GM19099 (cell line): ENCODE data around the gene PNPO.

Experiments used
- POLR2A ChIP-seq: IDR thresholded peaks from 3 replicates; pipeline ENCODE4 v1.6.1; 2011; ENCODE audit warnings: low read depth; ENCODE audit not compliant: insufficient read length; ENCODE audit errors: extremely low read depth

Gene PNPO

DNA sequence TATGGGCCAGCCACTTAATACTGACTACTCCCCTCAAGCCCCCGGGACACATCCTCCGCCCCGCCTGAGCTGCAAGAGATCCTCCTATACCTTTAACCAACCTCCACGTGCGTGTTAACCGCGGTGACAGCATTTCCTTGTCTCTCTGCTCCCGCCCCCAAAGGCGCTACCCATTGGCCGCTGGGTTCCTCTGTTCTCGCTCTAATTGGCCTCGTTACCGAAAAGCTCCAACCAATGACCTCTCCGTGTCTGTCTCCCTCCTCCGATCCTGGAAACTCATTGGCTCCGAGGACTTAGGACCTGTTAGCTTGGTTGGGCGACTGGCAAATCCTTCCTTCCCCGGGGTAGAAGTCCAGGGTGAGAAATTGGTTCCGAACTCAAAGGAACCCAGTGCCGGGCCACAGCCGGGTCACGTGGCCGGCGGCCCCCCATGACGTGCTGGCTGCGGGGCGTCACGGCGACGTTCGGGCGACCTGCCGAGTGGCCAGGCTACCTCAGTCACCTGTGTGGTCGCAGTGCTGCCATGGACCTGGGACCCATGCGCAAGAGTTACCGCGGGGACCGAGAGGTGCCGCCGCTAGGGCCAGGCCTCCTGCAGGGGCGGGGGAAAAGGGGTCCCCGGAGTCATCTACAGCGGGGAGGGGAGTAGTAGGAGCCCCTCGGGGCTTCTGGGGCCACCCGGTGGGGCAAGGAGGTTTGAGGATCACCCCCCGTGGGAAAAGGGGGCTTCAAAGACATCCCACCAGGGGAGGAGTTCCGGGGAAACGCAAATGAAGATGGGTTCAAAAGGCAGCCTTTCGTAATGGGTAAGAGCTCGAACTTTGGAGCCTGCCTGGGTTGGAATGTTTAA, at the start of gene PNPO:
Gene PNPO (plus strand): TSS at position 326 of the 850 bp plus-strand sequence. CDS start 105 bp downstream, at position 431.
- TF ChIP-seq POLR2A, result peak; percentile 66

DNA sequence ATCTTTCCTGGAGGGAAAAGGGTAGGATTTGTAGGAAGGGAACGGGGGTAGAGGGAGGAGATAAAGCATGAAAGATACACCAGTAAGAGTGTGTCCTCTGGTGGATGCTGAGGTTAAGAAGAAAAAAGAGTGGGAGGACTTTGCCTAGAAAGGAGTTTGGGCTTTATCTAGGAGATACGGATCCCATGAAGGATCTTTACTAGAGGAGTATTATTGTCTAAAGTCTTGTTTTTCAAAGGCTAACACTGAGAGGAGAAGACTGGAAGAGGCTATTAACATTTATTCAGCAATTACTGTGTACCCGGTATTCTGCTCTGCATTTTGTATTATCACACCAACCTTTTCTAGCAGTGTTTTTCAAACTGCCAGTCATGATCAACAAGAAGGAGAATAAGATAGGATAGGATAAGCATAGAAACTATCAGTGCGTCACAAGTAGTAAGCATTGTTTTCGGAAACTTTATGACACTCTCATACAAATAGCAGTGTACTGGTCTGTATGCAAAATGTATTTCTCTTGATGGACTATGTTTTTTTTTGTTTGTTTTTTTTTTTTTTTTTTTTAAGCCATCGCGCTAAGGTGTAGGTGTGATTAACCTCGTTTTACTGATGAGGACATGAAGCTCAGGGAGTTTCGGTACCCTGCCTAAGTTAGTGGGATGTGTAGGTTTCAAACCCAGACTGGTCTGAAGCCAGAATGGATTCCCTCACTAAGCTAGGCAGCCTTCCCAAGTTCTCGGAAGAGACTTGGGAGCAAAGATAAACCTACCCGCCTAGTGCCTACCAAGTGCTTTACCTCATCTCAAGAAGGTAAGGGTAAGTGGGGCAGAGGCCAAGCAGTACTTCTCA, 46.6 kb upstream of the PNPO start:
- no peak for TF ChIP-seq POLR2A

DNA sequence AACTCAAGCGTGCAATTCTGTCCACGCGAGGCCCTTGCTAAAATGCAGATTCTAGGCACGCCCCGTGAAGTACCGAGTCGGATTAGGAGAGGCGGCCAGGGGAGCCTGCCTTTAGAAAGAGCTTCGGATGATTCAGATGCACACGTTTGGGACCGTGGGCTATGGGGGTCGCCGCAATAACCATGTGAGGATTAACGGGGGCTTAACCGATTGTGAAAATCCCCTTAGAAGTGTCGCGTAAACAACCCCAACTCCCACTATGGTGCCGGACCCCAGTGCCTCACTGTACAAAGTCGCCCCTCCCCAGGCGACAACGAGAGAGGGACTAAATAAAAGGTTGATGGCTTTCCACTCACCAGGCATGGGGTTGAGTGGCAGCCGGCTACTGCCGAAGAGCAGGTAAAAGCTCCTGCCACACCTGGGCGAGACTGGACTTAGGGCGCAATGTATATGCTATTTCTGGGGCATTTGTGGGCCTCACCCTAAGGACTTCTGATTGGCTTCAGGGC, 46.0 kb upstream of the PNPO start:
- peak; percentile 94 for TF ChIP-seq POLR2A

DNA sequence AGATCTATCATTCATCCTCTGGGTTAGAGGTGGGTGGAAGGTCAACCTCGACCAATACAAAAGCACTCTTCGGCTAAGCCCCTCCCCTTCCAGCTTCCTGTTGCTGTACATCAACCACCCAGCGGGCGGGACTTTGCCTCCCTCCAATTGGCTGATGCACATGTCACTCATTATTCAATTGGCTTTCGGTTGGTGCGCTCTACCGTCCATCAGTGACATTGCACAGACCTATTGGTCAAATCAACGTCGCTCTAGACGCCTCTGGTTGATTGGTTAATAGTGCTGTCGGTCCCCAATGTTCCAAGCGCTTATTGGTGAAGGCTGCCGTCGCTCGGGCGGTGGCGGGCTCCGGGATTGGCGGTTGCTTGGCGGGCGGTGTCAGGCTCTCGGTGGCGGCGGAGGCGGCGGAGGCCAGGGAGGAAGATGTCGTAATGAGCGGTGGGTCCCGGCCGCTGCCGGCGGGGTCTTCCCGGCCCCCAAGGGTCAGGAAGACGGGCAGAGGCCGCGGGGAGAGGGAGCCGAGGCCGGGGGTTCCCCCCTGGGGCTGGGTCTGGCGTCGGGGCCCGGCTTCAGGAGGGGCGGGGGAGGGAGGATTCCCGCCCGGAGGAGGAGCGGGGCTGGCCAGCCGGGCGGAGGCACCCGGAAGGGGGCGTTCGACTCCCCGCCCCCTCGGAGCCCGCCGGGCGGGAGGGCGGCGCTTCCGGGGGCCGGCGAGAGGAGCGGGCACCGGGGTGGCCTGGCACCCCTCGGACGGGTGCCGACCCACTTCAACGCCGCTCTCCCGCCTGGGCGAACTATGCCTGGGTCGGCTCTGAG, 45.3 kb upstream of the PNPO start, which contains the start of gene SP2:
Gene SP2 (plus strand): TSS at position 381 of the 816 bp plus-strand sequence. CDS start 51 bp downstream, at position 432.
- peak; percentile 87 for TF ChIP-seq POLR2A

DNA sequence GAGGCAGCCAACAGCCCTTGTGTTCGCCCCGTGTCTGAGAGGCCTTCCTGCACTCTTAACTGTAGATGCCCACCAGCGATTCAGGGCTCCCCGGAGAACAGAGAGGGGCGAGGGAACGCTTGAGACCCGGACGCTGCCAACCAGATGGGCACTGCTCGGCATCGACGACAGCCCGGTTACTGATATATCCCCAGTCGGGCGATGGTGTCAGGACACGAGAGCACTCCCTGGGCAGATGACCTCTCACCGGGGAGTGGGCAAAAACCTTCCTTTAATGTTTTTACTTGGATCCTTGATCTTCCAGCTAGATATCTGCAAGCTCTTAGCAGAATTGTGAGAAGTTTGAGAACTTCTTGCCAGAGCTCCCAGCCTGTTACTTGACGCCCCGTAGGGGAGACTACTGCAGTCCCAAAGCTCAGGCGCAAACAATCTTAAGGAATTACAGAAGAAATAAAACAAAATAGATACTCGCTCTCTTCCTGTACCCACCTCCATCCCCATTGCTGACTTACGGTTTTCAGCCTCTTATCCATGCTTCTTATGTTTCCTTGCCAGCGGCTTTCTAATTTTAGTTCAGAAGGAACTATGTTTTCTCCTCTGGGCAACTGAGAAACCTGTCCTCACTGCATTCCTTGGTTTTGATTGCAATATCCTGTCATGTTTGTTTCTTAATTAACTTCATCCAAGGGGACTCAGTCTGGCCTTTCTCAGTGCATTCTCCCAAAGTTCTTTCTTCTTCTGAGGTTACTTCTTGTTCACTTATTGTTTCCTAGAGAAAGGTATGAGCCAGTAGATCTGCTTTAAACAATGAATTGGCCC, 44.5 kb upstream of the PNPO start:
- no peak for TF ChIP-seq POLR2A

DNA sequence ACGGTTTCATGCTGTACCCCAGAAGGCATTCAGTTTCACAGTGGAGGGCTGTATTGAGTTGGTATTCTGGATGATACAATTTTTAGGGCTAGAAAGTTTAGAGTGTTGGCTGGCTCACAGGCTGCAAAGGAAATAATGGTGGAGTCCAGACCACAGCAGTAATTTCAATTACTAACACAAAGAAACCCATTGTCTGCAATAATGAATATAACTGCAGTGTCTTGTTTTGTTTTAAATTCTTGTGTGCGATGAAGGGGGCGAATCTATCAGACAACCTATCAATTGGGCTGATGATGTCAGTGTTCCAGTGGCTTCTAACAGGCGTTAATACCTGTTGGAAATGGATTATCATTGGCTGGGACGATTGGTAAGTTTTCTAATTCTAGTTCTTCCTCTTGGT, 43.8 kb upstream of the PNPO start:
- no peak for TF ChIP-seq POLR2A

DNA sequence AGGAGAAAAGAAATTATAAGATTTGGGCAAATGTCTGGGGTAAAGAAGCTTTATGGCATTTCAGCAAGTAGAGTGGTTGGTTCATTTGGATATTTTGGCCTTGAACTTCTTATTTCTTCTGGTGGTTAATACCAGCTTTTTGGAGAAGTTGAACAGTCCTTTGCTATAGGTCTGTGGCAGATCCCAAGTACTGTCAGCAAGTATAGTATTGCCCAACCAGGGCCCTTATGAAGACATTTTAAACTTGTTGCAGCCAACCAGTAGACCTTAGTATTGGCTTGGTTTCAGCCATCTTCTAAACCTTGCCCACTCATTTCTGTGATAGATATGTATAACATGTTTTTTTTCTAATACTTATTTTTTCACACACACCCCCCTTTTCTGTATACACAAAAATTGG, 43.1 kb upstream of the PNPO start:
- no peak for TF ChIP-seq POLR2A

DNA sequence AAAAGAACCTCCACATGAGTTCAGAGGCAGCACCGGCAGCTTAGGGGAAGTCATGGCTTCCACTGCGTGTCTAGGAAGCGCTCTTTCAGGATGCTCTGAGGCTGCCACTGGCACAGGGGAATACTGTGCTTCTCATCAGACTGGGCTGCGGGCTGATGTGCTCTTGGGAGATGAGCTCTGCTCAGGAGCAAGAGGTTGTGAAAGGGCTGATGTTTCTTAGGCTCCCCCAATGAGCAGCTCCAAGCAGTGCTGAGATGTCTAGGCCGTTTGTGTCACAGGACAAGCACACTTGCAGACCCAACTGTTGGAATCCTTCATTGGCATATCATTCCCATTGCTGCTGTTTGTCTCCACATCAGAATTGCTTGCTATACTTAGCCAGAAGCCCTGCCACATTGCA, 41.7 kb upstream of the PNPO start:
- TF ChIP-seq POLR2A, result no peak

DNA sequence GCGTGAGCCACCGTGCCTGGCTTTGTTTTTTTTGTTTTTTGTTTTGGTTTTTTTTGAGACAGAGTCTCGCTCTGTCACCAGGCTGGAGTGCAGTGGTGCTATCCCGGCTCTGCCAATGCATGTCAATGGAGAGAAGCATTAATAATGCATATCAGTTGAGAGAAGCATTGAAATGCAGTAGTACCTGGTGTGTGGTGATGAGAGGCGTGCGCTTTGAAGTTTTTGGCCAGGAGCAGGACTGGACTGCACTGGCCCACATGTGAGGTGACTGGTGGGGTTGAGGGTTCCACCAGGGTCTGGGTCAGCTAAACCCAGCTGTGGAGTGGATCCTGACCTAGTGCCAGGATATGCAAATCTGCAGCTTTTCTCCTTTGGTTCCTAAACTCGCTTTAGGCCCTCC, 39.9 kb upstream of the PNPO start:
- TF ChIP-seq POLR2A, result no peak

DNA sequence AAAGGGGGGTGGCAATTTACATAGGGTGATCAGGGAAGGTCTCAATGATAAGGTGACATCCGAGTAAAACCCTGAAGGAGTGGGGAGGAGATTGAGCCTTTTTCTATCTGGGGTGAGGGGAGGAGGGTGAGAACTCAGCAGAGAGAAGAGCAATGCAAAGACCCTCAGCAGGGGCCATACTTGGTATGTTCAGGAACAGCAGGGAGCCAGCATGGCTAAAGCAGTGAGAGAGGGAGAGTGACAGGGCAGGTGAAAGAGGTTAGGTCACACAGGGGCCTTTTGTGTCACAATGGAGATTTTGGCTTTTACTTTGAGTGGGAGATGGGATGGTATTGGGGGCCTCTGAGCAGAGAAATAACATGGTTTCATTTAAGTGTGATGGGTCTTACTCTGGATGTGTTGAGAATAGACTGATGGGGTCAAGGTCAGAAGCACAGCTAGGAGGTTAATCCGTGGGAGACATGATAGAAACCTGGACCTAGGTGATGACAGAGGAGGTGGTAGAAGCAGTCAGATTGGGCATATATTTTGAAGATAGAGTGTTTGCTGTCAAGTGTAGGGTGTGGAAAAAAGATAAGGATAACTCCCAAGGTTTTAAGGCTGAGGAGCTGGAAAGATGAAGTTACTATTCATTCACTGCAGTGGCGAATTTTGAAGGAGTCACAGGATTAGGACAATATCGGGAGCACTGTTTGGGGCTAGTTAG, 39.2 kb upstream of the PNPO start:
- no peak for TF ChIP-seq POLR2A

DNA sequence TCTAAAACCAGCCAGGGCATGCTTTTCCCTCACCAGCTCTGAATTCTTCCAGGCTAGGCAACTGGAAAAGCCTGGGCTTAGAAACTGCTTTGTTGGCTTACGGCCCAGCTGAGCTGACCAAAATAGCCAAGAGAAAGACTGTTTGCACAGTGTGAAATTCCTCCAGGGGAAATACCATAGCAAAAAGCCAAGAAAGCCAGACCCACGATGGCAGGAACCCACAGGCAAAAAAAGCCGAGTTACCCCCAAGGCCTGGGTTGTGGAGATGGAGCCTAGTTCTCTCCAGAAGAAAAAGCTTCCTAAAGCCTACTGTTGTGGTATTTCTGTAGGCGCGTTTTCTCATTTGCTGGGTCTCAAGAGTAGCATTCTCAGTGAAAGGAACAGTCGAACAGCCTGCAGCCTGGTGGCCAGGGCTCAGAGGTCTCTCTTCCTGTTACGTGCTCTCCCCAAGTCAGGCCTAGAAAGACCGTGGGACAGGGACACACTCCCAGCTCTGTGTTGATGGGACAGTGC, 36.1 kb upstream of the PNPO start:
- no peak for TF ChIP-seq POLR2A

DNA sequence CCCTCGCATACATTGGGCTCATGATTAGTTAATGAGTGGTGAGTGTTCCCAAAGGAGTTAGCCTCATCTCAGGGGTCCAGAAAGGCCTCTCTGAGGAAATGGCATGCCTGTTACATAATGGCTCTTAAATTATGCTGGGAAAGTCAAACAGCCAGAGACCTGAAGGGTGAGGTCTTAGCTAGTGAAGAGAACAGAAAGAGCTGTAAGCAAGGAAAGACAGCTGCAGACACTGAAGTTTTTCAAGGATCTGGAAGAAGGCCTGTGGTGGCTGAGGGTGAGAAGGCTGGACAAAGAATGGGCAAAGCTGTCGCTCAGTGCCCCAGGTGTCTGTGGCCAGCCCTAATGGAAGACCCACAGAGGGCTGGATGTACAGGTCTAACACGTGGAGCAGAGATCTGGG, 34.9 kb upstream of the PNPO start:
- TF ChIP-seq POLR2A, result no peak

DNA sequence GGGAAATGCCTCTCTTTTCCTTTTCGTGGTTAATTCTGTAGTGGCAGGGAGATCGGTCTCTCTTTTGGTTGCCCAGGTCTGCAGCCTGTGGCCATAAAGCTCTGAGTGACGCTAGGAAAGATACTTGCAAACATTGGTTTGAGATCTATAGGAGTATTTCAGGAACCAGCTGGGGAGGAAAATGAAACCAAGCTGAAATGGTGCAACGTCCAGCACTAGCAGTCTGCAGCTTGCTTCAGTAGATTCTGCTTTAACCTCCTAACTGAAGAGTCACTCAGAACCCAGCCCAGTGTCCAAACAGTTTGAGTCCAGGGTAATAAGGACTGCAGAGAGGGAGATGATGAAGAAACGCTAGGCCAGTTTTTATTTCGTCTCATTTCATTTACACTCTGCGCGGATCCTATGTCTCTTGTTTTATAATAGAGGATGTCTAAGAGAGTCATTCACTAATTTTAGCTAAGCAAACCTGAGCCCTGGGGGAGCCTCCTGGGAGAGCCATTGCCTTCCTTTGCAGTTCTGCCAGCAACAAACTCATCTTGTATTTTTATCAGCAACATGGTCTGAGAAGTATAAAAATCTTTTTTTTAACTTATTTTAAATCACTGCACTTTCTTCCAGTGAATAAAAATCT, 33.3 kb upstream of the PNPO start:
- no peak for TF ChIP-seq POLR2A
